NCI-H2196 (cell line): ENCODE data around the gene TNNT3.

Experiments
- DNase-seq: peaks from one replicate; lab custom pipeline; 2025; ENCODE audit not compliant: unreplicated experiment; lab: John Stamatoyannopoulos, UW

TNNT3 gene

GRCh38 chr11:1896468-1896867 lies 23.0 kb upstream of the TNNT3 start:
- DNase-seq = no peak

GRCh38 chr11:1896923-1897322 lies 22.6 kb upstream of the TNNT3 start:
- DNase-seq = no peak

GRCh38 chr11:1899090-1899489 lies 20.4 kb upstream of the TNNT3 start:
- DNase-seq = no peak

- DNase-seq = no peak
Observed at GRCh38 chr11:1899686-1900085, 19.8 kb upstream of the TNNT3 start.

GRCh38 chr11:1906181-1906580 lies 13.3 kb upstream of the TNNT3 start:
- no peak for DNase-seq

- DNase-seq = no peak
Observed at GRCh38 chr11:1906611-1907423, 12.7 kb upstream of the TNNT3 start.

- no peak for DNase-seq
Observed at GRCh38 chr11:1908618-1909017, 10.9 kb upstream of the TNNT3 start.

GRCh38 chr11:1909524-1909923 lies 10.0 kb upstream of the TNNT3 start:
- DNase-seq = no peak

GRCh38 chr11:1912289-1912878 lies 7.1 kb upstream of the TNNT3 start:
- DNase-seq = no peak

GRCh38 chr11:1913271-1914060 lies 6.0 kb upstream of the TNNT3 start:
- DNase-seq = no peak

- DNase-seq = no peak
Observed at GRCh38 chr11:1915795-1916131, 3.7 kb upstream of the TNNT3 start.

- DNase-seq = no peak
Observed at GRCh38 chr11:1916132-1916985, 3.1 kb upstream of the TNNT3 start.

GRCh38 chr11:1916986-1917522 lies 2.4 kb upstream of the TNNT3 start:
- no peak for DNase-seq

GRCh38 chr11:1917523-1918435 lies 1.7 kb upstream of the TNNT3 start:
- DNase-seq = no peak

GRCh38 chr11:1918436-1919315 lies 827 bp upstream of the TNNT3 start:
- DNase-seq = no peak

- DNase-seq = no peak
Observed at GRCh38 chr11:1920128-1920908, 815 bp downstream of the TNNT3 start.

- DNase-seq = no peak
Observed at GRCh38 chr11:1920909-1921573, 1.5 kb downstream of the TNNT3 start.
